Measurements from ENCODE around the gene LMO1.

GRCh38 chr11:8249482-8249881 lies 14.2 kb downstream of the LMO1 start:
- no peak for TF ChIP-seq POLR2AphosphoS5 (IDR thresholded peaks at IDR 0.05; ENCODE audit: low read depth)
- TF ChIP-seq, protein P1, sequence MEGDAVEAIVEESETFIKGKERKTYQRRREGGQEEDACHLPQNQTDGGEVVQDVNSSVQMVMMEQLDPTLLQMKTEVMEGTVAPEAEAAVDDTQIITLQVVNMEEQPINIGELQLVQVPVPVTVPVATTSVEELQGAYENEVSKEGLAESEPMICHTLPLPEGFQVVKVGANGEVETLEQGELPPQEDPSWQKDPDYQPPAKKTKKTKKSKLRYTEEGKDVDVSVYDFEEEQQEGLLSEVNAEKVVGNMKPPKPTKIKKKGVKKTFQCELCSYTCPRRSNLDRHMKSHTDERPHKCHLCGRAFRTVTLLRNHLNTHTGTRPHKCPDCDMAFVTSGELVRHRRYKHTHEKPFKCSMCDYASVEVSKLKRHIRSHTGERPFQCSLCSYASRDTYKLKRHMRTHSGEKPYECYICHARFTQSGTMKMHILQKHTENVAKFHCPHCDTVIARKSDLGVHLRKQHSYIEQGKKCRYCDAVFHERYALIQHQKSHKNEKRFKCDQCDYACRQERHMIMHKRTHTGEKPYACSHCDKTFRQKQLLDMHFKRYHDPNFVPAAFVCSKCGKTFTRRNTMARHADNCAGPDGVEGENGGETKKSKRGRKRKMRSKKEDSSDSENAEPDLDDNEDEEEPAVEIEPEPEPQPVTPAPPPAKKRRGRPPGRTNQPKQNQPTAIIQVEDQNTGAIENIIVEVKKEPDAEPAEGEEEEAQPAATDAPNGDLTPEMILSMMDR (IDR thresholded peaks at IDR 0.05; ENCODE audit: insufficient read depth, low read length) = no peak

Data from HL-60 (cell line).